Stomach (tissue), 9 donors: Measurements from ENCODE around the gene PHTF2. TPM values are rescaled to one million over a fixed set of nuclear protein-coding genes. Genes with fewer than 3 reads are reported as not detected.

ENCODE experiments used
- DNase-seq, 2 donors: peaks; one replicate each; pipeline versions ENCODE4 v3.0.0 to v3.0.0-alpha.2; 2013 to 2019
- H3K27ac ChIP-seq, 5 donors: fragments of 200-600 bp in 4 of 5; sonication (generic) in 4 of 5; one replicate each; pipeline ENCODE4 v1.5.1; 2013 to 2019; ENCODE audit warnings: mild to moderate bottlenecking in 1 of 5, moderate library complexity in 1 of 5
- H3K27me3 ChIP-seq, 3 donors: fragments of 200-600 bp; sonication (generic); one replicate each; pipeline ENCODE4 v1.5.1; 2017 to 2019; ENCODE audit warnings: mixed run types in 1 of 3
- H3K36me3 ChIP-seq, 4 donors: fragments of 200-600 bp; sonication (generic); 1 replicate in 3 of 4; 2 replicates in 1 of 4; pipeline ENCODE4 v1.5.1; 2016 to 2019
- H3K4me1 ChIP-seq, 4 donors: fragments of 200-600 bp; sonication (generic); one replicate each; pipeline ENCODE4 v1.5.1; 2016 to 2019
- H3K4me3 ChIP-seq, 4 donors: fragments of 200-600 bp; sonication (generic) in 3 of 4; one replicate each; pipeline ENCODE4 v1.5.1; 2016 to 2019; ENCODE audit warnings: mild to moderate bottlenecking in 1 of 4
- H3K9me3 ChIP-seq, 4 donors: fragments of 200-600 bp; sonication (generic); one replicate each; pipeline ENCODE4 v1.5.1; 2016 to 2019
- EP300 ChIP-seq: sonication (generic); formaldehyde crosslinking; IDR thresholded peaks from one replicate; pipeline ENCODE4 v1.6.1; 2017; ENCODE audit warnings: antibody characterized with exemption
- POLR2A ChIP-seq, 4 donors: fragments of 450-650 bp; IDR thresholded peaks; one replicate each; pipeline ENCODE4 v1.6.1; 2016; ENCODE audit warnings: antibody characterized with exemption in 4 of 4, control low read depth in 2 of 4, mild to moderate bottlenecking in 1 of 4, moderate library complexity in 1 of 4
- POLR2AphosphoS5 ChIP-seq, 3 donors: sonication (generic); formaldehyde crosslinking; IDR thresholded peaks; one replicate each; pipeline ENCODE4 v1.6.1; 2016; ENCODE audit warnings: antibody characterized with exemption in 3 of 3
- WGBS, 5 donors: extraction: QIAGEN DNeasy Blood & Tissue Kit in 3 of 5; methylation state at CpG; one replicate each; pipeline versions ENCODE4 v1.1.5 to v1.1.7; 2013 to 2018; 5-methylcytosine and 5-hydroxymethylcytosine counted together
- intact Hi-C: fragments of 100-400 bp; cut with DNase I; formaldehyde crosslinking; loops from one replicate; pipeline ENCODE4 v1.15.1; 2023; ENCODE audit warnings: low total_unique reads
- polyA plus RNA-seq, 3 donors: library from polyadenylated mRNA; stranded (reverse); fragments of 200-250 nt; gene quantifications; one replicate each; pipeline ENCODE4 v1.2.3, GENCODE V29; 2013
- small RNA-seq, 4 donors: library from RNA; depleted of rRNA; stranded (forward); fragments of <200 nt; gene quantifications; one replicate each; pipeline ENCODE3, GENCODE V24; 2016
- total RNA-seq, 5 donors: library from RNA; depleted of rRNA; stranded (reverse); fragments of >200 nt; gene quantifications; one replicate each; pipeline versions ENCODE4 v1.1.0 to v1.2.3, GENCODE V29; 2014 to 2016
- TF ChIP-seq, protein P1 (sequence below), 7 experiments: fragments of 450-650 bp in 4 of 7; fragments of 200-600 bp in 3 of 7; sonication (generic) in 3 of 7; IDR thresholded peaks; one replicate each; pipeline ENCODE4 v1.5.1; 2016 to 2019; ENCODE audit warnings: antibody characterized with exemption in 7 of 7, control low read depth in 2 of 7, mild to moderate bottlenecking in 1 of 7
- donor health status: healthy with polysubstance abuse.
- donor health status: Bipolar disorder and iron deficiency.
- donor health status: healthy.

Gene PHTF2
- total and polyA plus RNA-seq, 8 donors: 2.0 to 42.9 (median 12.5) TPM

DNA sequence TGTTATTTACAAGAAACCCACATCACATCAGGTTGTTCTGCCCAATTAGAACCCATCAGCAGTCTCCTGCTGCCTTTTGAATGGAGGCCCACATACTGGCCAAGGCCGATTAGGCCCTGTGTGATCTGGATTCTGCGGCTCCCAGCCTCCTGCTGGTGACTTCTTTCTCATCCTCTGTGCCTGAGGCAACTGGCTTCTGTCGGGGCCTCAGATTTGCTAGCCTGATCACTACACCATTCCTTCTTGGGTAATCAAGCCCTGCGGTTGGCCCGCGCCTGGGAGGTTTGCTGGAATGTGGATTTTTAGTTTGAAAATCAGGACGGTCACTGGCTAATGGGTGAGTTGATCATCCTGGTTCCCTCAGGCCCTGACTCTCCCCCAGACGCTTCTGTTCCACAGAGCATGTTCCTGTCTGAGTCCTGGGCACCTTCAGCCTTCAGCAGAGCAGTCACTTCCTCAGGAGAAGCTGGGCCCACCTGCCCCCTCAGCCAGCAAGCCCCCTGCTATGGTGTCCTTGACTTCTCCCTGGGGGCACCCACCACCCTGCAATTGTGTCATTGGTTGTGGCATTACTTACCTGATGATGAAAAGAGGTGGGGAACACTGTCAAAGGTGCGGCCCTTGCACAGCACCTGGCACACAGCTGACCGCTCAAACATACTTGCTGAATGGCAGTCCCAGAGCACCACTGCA is 207.6 kb downstream of the PHTF2 start:
- 86 to 97% (median 93%) methylated on average over 9 to 10 of the region's 10 CpGs for WGBS, 5 donors
- no peaks in the 10 kb centered on the region for H3K9me3 ChIP-seq
- no peak overlapping the region for H3K4me3 ChIP-seq
- TF ChIP-seq EP300 (no peak), POLR2AphosphoS5 (IDR thresholded peaks at IDR 0.05) (no peak), POLR2A (IDR thresholded peaks at IDR 0.05) (no peak)
- TF ChIP-seq, protein P1, sequence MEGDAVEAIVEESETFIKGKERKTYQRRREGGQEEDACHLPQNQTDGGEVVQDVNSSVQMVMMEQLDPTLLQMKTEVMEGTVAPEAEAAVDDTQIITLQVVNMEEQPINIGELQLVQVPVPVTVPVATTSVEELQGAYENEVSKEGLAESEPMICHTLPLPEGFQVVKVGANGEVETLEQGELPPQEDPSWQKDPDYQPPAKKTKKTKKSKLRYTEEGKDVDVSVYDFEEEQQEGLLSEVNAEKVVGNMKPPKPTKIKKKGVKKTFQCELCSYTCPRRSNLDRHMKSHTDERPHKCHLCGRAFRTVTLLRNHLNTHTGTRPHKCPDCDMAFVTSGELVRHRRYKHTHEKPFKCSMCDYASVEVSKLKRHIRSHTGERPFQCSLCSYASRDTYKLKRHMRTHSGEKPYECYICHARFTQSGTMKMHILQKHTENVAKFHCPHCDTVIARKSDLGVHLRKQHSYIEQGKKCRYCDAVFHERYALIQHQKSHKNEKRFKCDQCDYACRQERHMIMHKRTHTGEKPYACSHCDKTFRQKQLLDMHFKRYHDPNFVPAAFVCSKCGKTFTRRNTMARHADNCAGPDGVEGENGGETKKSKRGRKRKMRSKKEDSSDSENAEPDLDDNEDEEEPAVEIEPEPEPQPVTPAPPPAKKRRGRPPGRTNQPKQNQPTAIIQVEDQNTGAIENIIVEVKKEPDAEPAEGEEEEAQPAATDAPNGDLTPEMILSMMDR (IDR thresholded peaks at IDR 0.05): no peak
- intact Hi-C loops: no loop called here
- no peaks in the 10 kb centered on the region for H3K4me1 ChIP-seq
- no peaks in the 10 kb centered on the region for H3K36me3 ChIP-seq
- H3K27ac ChIP-seq: no peak overlapping the region
- H3K27me3 ChIP-seq: no peaks in the 10 kb centered on the region
- DNase-seq: no peak

Small RNAs within 50 kb of the gene (small RNA-seq; reads per million reads assigned to genes)
- gene RF00019: 0 reads per million in 4 donors

Other genes with a start within 250 kb of the PHTF2 start
- gene RSBN1L, start 102.3 kb upstream of the PHTF2 start, total RNA-seq: 10 to 100 TPM; 11.0 to 68.3 (median 11.6) TPM
- 10 to 100 TPM in 1 of 3 donors, 1 to 10 TPM in 2; 4.2 to 15.4 (median 6.3) TPM for gene RSBN1L, start 102.3 kb upstream of the PHTF2 start, polyA plus RNA-seq
- gene TMEM60, start 339 bp upstream of the PHTF2 start, total RNA-seq: 10 to 100 TPM in 2 of 5 donors, 1 to 10 TPM in 1, not detected in 2; 8.8 to 14.6 (median 12.1) TPM
- 10 to 100 TPM; 14.5 to 18.2 (median 16.7) TPM for gene TMEM60, start 339 bp upstream of the PHTF2 start, polyA plus RNA-seq